H9 (cell line): ENCODE measurements around the gene PIANP. TPM values are rescaled to one million over a fixed set of nuclear protein-coding genes. Genes with fewer than 3 reads are reported as not detected.
A peak's percentile ranks its signal among the peaks of the same experiment; 100 is the strongest.

Experiments used
- DNase-seq: peaks from one replicate; pipeline ENCODE4 v3.0.0-alpha.2; 2017
- H2AFZ ChIP-seq: one replicate; pipeline ENCODE4 v1.6.1; 2013; ENCODE audit warnings: mild to moderate bottlenecking, low read length, control low read depth, moderate library complexity
- H2AK5ac ChIP-seq: 2 replicates; pipeline ENCODE4 v1.6.1; 2013; ENCODE audit warnings: low read length, control low read depth, mixed read lengths; ENCODE audit not compliant: insufficient read length
- H2BK120ac ChIP-seq: one replicate; pipeline ENCODE4 v1.6.1; 2013; ENCODE audit warnings: low read depth, mild to moderate bottlenecking, low read length, control low read depth, inconsistent platforms; ENCODE audit not compliant: poor library complexity, severe bottlenecking
- H2BK12ac ChIP-seq: 2 replicates; pipeline ENCODE4 v1.6.1; 2013; ENCODE audit warnings: low read length, control low read depth, mixed read lengths, low read depth; ENCODE audit not compliant: insufficient read length
- H2BK15ac ChIP-seq: 2 replicates; pipeline ENCODE4 v1.6.1; 2013; ENCODE audit warnings: low read depth, low read length, control low read depth
- H2BK20ac ChIP-seq: one replicate; pipeline ENCODE4 v1.6.1; 2013; ENCODE audit warnings: low read depth, mild to moderate bottlenecking, low read length, control low read depth, inconsistent platforms; ENCODE audit not compliant: poor library complexity, severe bottlenecking
- H2BK5ac ChIP-seq: 2 replicates; pipeline ENCODE4 v1.6.1; 2013; ENCODE audit warnings: low read length, control low read depth, mixed read lengths; ENCODE audit not compliant: insufficient read length
- H3K14ac ChIP-seq: 2 replicates; pipeline ENCODE4 v1.6.1; 2013; ENCODE audit warnings: low read length, control low read depth; ENCODE audit not compliant: insufficient read depth
- H3K18ac ChIP-seq: 2 replicates; pipeline ENCODE4 v1.6.1; 2013; ENCODE audit warnings: low read depth, mild to moderate bottlenecking, mixed read lengths, low read length, control low read depth; ENCODE audit not compliant: insufficient read length
- H3K23ac ChIP-seq: 2 replicates; pipeline ENCODE4 v1.6.1; 2013; ENCODE audit warnings: low read length, control low read depth, mixed read lengths, low read depth; ENCODE audit not compliant: insufficient read length
- H3K23me2 ChIP-seq: 2 replicates; pipeline ENCODE4 v1.6.1; 2013; ENCODE audit warnings: low read depth, mild to moderate bottlenecking, mixed read lengths, low read length, control low read depth; ENCODE audit not compliant: insufficient read length, poor library complexity, severe bottlenecking
- H3K27ac ChIP-seq: 2 replicates; pipeline ENCODE4 v1.5.1; 2013; ENCODE audit warnings: low read length, control low read depth, mixed read lengths, low read depth; ENCODE audit not compliant: insufficient read length
- H3K27me3 ChIP-seq: 2 replicates; pipeline ENCODE4 v1.6.1; 2013; ENCODE audit warnings: low read length, control low read depth, inconsistent platforms; ENCODE audit not compliant: insufficient read depth
- H3K4ac ChIP-seq: 2 replicates; pipeline ENCODE4 v1.6.1; 2013; ENCODE audit warnings: low read depth, mild to moderate bottlenecking, control low read depth, inconsistent platforms, low read length, moderate library complexity
- H3K4me1 ChIP-seq: 2 replicates; pipeline ENCODE4 v1.6.1; 2013; ENCODE audit warnings: low read length, control low read depth, inconsistent platforms; ENCODE audit not compliant: insufficient read depth
- H3K4me2 ChIP-seq: 2 replicates; pipeline ENCODE4 v1.6.1; 2013; ENCODE audit warnings: low read length, control low read depth, mixed read lengths; ENCODE audit not compliant: insufficient read length, insufficient read depth
- H3K56ac ChIP-seq: 2 replicates; pipeline ENCODE4 v1.6.1; 2013; ENCODE audit warnings: low read depth, mild to moderate bottlenecking, mixed read lengths, low read length, control low read depth; ENCODE audit not compliant: insufficient read length
- H3K79me1 ChIP-seq: 2 replicates; pipeline ENCODE4 v1.6.1; 2013; ENCODE audit warnings: low read depth, mild to moderate bottlenecking, moderate library complexity, low read length, control low read depth, inconsistent platforms; ENCODE audit not compliant: insufficient read depth, poor library complexity, severe bottlenecking
- H3K79me2 ChIP-seq: 2 replicates; pipeline ENCODE4 v1.6.1; 2013; ENCODE audit warnings: low read length, control low read depth, inconsistent platforms; ENCODE audit not compliant: insufficient read depth
- H3K9ac ChIP-seq: 2 replicates; pipeline ENCODE4 v1.6.1; 2013; ENCODE audit warnings: low read length, control low read depth, mixed read lengths; ENCODE audit not compliant: insufficient read length; ENCODE audit errors: extremely low read depth
- H3K9me3 ChIP-seq: one replicate; pipeline ENCODE4 v1.6.1; 2013; ENCODE audit warnings: low read depth, low read length, inconsistent platforms; ENCODE audit not compliant: control insufficient read depth
- H3T11ph ChIP-seq: one replicate; pipeline ENCODE4 v1.6.1; 2013; ENCODE audit warnings: mild to moderate bottlenecking, low read length, control low read depth, inconsistent platforms
- H4K20me1 ChIP-seq: one replicate; pipeline ENCODE4 v1.6.1; 2013; ENCODE audit not compliant: control insufficient read depth, insufficient read length, insufficient read depth
- H4K5ac ChIP-seq: 2 replicates; pipeline ENCODE4 v1.6.1; 2013; ENCODE audit warnings: low read depth, mild to moderate bottlenecking, mixed read lengths, low read length, control low read depth; ENCODE audit not compliant: insufficient read length
- H4K8ac ChIP-seq: replicated peaks from 2 replicates; pipeline ENCODE4 v1.6.1; 2013; ENCODE audit warnings: low read length, control low read depth, mixed read lengths, low read depth; ENCODE audit not compliant: insufficient read length
- H4K91ac ChIP-seq: 2 replicates; pipeline ENCODE4 v1.6.1; 2013; ENCODE audit warnings: low read depth, mild to moderate bottlenecking, moderate library complexity, mixed read lengths, low read length, control low read depth; ENCODE audit not compliant: insufficient read length
- H3K27ac Mint-ChIP-seq, 3 experiments: 2 replicates in 2 of 3; 3 replicates in 1 of 3; pipeline ENCODE4 v1.8.0; 2020 to 2021; ENCODE audit warnings: mixed read lengths in 3 of 3, mild to moderate bottlenecking in 1 of 3, moderate library complexity in 1 of 3
- H3K27me3 Mint-ChIP-seq: 2 replicates; pipeline ENCODE4 v1.8.0; 2021; ENCODE audit warnings: low read depth, mild to moderate bottlenecking, moderate library complexity, mixed read lengths
- H3K36me3 Mint-ChIP-seq, 3 experiments: 2 replicates in 2 of 3; 3 replicates in 1 of 3; pipeline ENCODE4 v1.8.0; 2020 to 2021; ENCODE audit warnings: low read depth in 3 of 3, mixed read lengths in 3 of 3; ENCODE audit not compliant: insufficient read depth in 1 of 3
- H3K4me1 Mint-ChIP-seq, 2 experiments: 2 replicates each; pipeline ENCODE4 v1.8.0; 2020; ENCODE audit warnings: mixed read lengths in 2 of 2
- H3K4me3 Mint-ChIP-seq, 2 experiments: 2 replicates in 1 of 2; 3 replicates in 1 of 2; pipeline ENCODE4 v1.8.0; 2020 to 2021; ENCODE audit warnings: mild to moderate bottlenecking in 2 of 2, mixed read lengths in 2 of 2, moderate library complexity in 1 of 2
- H3K9me3 Mint-ChIP-seq, 2 experiments: 2 replicates in 1 of 2; 3 replicates in 1 of 2; pipeline ENCODE4 v1.8.0; 2020; ENCODE audit warnings: mild to moderate bottlenecking in 2 of 2, mixed read lengths in 2 of 2, moderate library complexity in 1 of 2
- WGBS: extraction: QIAGEN DNeasy Blood & Tissue Kit; methylation state at CpG from one replicate; pipeline ENCODE4 v1.1.7; 2013; ENCODE audit warnings: missing lambda C conversion rate, low lambda C conversion rate, mixed read lengths; ENCODE audit not compliant: insufficient read length; ENCODE audit errors: extremely low coverage; 5-methylcytosine and 5-hydroxymethylcytosine counted together
- total RNA-seq: library from RNA; stranded (reverse); gene quantifications from 2 replicates; pipeline ENCODE4 v1.2.1, GENCODE V29; 2021
- TF ChIP-seq, protein P1 (sequence below): fragments of 200-600 bp; sonication (generic); conservative IDR thresholded peaks from 3 replicates; pipeline ENCODE4 v1.8.0; 2021; ENCODE audit warnings: antibody characterized with exemption, mild to moderate bottlenecking

Gene PIANP
- total RNA-seq, 1 experiment from 2014 or later: 6.6 TPM

- H3K4me1 ChIP-seq: no peaks in the 10 kb centered on the region
- no peak overlapping the region for H4K8ac ChIP-seq
- no CpG with 5 or more reads among the region's 6 CpGs for WGBS
- H2BK12ac ChIP-seq: no peak overlapping the region
- H3K27me3 ChIP-seq: no peaks in the 10 kb centered on the region
- H3K23me2 ChIP-seq: peaks cover 8% of the 10 kb centered on the region
- DNase-seq: no peak
- H3K9me3 Mint-ChIP-seq: no peaks in the 10 kb centered on the region
- no peaks in the 10 kb centered on the region for H3K9me3 ChIP-seq
- H3K36me3 Mint-ChIP-seq: peaks cover 5 to 34% (median 23%) of the 10 kb centered on the region in 3 experiments; a peak in 5 of 7 replicates
- H3K14ac ChIP-seq: no peak overlapping the region
- no peak overlapping the region for H3K56ac ChIP-seq
- H3K27ac Mint-ChIP-seq: peak overlapping the region in 1 of 3 experiments; percentile 33; a peak in 1 of 7 replicates
- H3K27ac ChIP-seq: no peak overlapping the region
- H3K4ac ChIP-seq: no peak overlapping the region
- no peak overlapping the region for H2BK15ac ChIP-seq
- no peak overlapping the region for H2BK120ac ChIP-seq
- H3K23ac ChIP-seq: no peak overlapping the region
- no peak overlapping the region for H3T11ph ChIP-seq
- no peak overlapping the region for H3K4me3 Mint-ChIP-seq
- no peak overlapping the region for H3K9ac ChIP-seq
- no peaks in the 10 kb centered on the region for H4K20me1 ChIP-seq
- H3K79me2 ChIP-seq: peaks cover 27% of the 10 kb centered on the region; the same call in 1 of the 2 replicates
- no peak overlapping the region for H2AK5ac ChIP-seq
- no peak overlapping the region for H3K4me2 ChIP-seq
- TF ChIP-seq, protein P1, sequence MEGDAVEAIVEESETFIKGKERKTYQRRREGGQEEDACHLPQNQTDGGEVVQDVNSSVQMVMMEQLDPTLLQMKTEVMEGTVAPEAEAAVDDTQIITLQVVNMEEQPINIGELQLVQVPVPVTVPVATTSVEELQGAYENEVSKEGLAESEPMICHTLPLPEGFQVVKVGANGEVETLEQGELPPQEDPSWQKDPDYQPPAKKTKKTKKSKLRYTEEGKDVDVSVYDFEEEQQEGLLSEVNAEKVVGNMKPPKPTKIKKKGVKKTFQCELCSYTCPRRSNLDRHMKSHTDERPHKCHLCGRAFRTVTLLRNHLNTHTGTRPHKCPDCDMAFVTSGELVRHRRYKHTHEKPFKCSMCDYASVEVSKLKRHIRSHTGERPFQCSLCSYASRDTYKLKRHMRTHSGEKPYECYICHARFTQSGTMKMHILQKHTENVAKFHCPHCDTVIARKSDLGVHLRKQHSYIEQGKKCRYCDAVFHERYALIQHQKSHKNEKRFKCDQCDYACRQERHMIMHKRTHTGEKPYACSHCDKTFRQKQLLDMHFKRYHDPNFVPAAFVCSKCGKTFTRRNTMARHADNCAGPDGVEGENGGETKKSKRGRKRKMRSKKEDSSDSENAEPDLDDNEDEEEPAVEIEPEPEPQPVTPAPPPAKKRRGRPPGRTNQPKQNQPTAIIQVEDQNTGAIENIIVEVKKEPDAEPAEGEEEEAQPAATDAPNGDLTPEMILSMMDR: peak; percentile 84
- peaks cover 10% of the 10 kb centered on the region for H3K79me1 ChIP-seq
- H4K91ac ChIP-seq: no peak overlapping the region
- H2AFZ ChIP-seq: no peak overlapping the region
- H4K5ac ChIP-seq: no peak overlapping the region
- peaks cover 14 to 21% of the 10 kb centered on the region in 2 experiments for H3K4me1 Mint-ChIP-seq
- no peak overlapping the region for H2BK20ac ChIP-seq
- no peak overlapping the region for H3K18ac ChIP-seq
- no peak overlapping the region for H2BK5ac ChIP-seq
- H3K27me3 Mint-ChIP-seq: no peaks in the 10 kb centered on the region
These were observed 16.0 kb downstream of the PIANP start for GRCh38 chr12:6684609-6685008.
